ENCODE data around the gene NEU1.
"Not testable (repeated sequence)": the region's sequence is repeated elsewhere in the genome, so short reads cannot be mapped to it uniquely, and the experiment has no call there.

NEU1 gene

GRCh38 chr6:31817929-31818511 lies 44.6 kb downstream of the NEU1 start:
- DNase-seq (ENCODE audit: low read depth in 2 of 2), result not testable (repeated sequence)

DNA sequence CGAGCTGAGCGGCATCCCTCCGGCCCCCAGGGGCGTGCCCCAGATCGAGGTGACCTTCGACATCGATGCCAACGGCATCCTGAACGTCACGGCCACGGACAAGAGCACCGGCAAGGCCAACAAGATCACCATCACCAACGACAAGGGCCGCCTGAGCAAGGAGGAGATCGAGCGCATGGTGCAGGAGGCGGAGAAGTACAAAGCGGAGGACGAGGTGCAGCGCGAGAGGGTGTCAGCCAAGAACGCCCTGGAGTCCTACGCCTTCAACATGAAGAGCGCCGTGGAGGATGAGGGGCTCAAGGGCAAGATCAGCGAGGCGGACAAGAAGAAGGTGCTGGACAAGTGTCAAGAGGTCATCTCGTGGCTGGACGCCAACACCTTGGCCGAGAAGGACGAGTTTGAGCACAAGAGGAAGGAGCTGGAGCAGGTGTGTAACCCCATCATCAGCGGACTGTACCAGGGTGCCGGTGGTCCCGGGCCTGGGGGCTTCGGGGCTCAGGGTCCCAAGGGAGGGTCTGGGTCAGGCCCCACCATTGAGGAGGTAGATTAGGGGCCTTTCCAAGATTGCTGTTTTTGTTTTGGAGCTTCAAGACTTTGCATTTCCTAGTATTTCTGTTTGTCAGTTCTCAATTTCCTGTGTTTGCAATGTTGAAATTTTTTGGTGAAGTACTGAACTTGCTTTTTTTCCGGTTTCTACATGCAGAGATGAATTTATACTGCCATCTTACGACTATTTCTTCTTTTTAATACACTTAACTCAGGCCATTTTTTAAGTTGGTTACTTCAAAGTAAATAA lies 45.3 kb downstream of the NEU1 start:
- DNase-seq (ENCODE audit: low read depth in 2 of 2), result not testable (repeated sequence)

DNA sequence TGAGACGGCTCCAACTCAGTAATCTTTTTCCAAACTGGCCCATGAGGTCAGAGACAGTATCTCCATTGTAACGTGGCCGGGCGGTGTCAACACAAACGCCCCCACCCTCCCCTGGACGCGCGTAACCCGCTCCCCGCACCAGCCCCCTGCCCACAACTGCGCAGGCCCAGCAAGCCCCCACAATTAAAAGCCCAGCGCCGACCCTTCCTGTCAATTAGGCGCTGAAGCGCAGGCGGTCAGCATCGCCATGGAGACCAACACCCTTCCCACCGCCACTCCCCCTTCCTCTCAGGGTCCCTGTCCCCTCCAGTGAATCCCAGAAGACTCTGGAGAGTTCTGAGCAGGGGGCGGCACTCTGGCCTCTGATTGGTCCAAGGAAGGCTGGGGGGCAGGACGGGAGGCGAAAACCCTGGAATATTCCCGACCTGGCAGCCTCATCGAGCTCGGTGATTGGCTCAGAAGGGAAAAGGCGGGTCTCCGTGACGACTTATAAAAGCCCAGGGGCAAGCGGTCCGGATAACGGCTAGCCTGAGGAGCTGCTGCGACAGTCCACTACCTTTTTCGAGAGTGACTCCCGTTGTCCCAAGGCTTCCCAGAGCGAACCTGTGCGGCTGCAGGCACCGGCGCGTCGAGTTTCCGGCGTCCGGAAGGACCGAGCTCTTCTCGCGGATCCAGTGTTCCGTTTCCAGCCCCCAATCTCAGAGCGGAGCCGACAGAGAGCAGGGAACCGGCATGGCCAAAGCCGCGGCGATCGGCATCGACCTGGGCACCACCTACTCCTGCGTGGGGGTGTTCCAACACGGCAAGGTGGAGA lies 47.4 kb downstream of the NEU1 start, which contains the start of the genes HSPA1A and HSPA1L:
TSS of gene HSPA1A (plus strand) at position 519 of the 814 bp plus-strand sequence. CDS start at position 733, 214 bp downstream.
TSS of gene HSPA1L (minus strand) at position 259 of the 814 bp plus-strand sequence. CDS start 3,311 bp downstream, outside the sequence.
- peak in 1 of 2 experiments; percentile 63 for DNase-seq (ENCODE audit: low read depth in 2 of 2)

- DNase-seq (ENCODE audit: low read depth in 2 of 2), result peak in 1 of 2 experiments; percentile 70
Measured at GRCh38 chr6:31814677-31815024, 48.0 kb downstream of the NEU1 start.

DNA sequence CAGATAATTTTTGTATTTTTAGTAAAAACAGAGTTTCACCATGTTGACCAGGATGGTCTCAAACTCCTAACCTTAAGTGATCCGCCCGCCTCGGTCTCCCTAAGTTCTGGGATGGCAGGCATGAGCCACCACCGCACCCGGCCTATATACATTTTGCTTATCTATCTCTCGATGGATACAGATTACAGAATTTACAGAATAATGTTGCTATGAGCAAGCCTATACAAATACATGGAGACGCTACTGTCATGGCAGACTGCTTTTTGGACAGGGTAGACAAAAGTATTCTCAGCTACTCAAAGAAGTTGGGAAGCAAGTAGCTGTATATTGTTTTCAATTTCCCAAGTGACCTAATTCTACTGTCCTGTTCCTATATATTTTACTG lies 49.2 kb downstream of the NEU1 start:
- DNase-seq (ENCODE audit: low read depth in 2 of 2), result no peak

DNA sequence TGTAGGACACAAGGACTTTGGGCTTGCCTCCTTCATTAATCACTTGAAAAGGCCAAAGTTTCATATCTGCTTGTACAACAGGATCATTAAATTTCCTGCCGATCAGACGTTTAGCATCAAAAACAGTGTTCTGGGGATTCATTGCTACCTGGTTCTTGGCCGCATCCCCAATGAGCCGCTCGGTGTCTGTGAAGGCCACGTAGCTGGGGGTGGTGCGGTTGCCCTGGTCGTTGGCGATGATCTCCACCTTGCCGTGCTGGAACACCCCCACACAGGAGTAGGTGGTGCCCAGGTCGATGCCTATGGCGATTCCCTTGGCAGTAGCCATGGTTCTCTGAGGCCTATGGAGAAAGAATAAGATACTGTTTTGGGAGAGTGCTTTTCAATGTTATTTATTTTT lies 51.0 kb downstream of the NEU1 start:
- DNase-seq (ENCODE audit: low read depth in 2 of 2), result no peak

DNA sequence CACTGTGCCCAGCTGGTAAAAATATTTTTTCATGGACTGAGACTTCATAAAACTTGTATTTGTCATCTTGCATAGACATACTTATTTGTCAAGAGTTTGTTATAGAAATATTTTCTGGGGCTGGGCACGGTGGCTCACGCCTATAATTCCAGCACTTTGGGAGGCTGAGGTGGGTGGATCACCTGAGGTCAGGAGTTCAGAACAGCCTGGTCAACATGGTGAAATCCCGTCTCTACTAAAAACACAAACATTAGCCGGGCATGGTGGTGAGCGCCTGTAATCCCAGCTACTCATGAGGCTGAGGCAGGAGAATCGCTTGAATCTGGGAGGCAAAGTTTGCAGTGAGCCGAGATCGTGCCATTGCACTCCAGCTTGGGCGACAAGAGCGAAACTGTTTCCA lies 54.0 kb downstream of the NEU1 start:
- not testable (repeated sequence) for DNase-seq (ENCODE audit: low read depth in 2 of 2)

Measured in stimulated activated CD4-positive, alpha-beta T cell treated with anti-CD3 and anti-CD28 coated beads, Interleukin-12 subunit alpha, Interleukin-12 subunit beta, amount 100 ng/mL, for 24 hours (primary cell).